Kasumi-1 (cell line): ENCODE results near the gene MED12L.
A peak's percentile ranks its signal among the peaks of the same experiment; 100 is the strongest.

Experiments
- DNase-seq, 2 experiments: peaks; one replicate each; lab custom pipeline; 2025; lab: John Stamatoyannopoulos, UW

MED12L gene

DNA sequence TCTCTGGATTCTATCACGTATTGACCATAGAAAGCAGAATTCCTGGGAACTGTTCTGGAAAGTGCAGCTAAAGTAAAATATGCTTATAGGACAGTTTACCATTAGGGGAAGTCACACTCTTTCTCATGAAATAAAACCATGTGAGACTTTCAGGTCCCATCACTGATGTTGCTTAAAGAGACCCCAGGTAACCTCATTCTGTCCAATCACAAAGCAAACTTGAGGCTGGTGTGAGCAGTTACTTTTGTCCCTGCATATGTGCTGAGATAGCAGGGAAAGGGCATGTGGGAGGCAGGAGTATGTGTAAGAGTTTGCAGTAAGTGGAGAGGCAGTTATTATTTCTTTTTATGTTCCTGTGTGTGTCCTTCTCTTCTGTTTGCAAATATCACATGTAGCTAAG is 215.1 kb downstream of the MED12L start:
- no peak for DNase-seq

DNA sequence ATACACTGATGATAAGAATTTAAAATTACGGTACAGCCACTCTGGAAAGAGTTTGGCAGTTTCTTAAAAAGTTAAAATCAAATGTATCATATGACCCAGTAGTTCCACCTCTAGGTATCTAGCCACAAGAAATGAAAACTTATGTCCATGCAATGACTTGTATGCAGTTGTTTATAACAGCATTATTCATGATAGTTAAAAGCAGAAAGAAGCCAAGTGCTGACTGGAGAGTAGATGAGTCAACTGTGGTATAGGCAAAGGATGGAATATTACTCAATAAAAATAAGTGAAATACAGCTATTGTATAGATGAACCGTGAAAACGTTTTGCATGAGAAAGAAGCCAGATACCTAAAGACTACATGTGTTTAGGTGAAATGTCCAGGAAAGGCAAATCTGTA is 216.3 kb downstream of the MED12L start:
- DNase-seq, result no peak

DNA sequence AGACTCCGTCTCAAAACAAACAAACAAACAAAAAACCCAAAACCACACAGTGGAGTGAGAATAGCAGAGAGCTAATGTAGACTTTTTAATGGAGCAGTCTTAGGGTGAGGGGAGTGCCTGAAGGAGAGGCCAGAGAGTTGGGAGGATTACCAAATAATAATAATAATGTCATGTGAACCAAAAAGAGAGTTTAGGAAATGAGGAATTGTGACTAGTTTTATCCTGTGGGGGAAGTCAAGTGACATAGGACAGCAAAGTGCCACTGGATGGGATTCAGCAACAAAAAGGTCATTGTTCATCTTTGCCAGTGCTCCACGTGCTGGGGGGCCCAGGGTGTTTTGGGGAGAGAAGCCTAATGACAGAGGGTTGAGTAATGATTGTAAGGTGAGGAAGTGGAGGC is 218.3 kb downstream of the MED12L start:
- DNase-seq, result no peak

DNA sequence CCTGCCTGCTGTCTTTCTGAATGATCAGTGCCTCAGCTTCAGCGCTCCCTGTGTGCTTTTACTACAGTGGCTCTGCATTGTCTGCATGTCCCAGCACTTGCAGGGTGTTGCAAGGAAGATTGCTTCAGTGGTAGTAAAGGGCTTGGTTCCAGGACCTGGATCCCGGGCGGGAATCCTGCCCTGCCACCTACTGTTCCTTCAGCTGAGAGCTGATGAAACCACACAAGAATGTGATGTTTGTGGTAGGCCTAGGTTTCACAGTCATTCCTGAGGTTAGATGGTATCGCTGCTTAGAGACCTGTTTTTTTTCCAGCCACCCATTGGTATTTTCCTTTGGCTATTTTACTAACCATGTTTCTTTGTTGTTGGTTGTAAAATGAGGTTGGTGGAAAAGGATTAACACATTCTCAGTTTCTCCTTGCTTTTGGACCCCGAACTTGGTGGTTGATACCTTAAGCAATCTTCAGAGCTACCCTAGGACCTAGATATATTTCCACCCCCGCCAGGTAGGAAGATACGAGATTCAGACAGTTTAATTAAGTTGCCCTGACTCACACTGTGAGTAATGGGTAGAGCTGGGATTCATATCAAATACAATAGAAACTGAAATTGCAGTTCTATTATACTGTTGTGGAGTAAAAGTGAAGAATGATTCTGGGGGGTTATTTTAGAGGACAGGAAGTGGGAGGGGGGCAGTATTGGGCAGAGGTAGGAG is 219.8 kb downstream of the MED12L start:
- no peak for DNase-seq

DNA sequence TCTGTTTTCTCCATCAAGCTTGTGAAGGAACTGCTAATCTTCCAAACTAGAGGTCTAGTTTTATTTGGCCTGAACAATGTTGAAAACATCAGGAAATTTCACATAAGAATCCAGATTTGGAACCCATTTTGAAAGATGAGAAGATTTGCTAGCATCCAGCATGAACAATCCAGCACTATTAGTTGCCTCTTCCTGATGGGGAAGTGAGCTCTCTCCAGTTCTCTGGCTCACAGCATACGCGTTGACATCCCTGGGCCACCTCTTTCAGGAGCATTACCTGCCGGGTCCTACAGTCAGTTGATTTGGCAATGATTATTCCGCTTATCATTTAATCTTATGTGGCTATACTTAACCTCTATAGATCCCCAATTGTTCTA is 220.3 kb downstream of the MED12L start:
- no peak for DNase-seq

DNA sequence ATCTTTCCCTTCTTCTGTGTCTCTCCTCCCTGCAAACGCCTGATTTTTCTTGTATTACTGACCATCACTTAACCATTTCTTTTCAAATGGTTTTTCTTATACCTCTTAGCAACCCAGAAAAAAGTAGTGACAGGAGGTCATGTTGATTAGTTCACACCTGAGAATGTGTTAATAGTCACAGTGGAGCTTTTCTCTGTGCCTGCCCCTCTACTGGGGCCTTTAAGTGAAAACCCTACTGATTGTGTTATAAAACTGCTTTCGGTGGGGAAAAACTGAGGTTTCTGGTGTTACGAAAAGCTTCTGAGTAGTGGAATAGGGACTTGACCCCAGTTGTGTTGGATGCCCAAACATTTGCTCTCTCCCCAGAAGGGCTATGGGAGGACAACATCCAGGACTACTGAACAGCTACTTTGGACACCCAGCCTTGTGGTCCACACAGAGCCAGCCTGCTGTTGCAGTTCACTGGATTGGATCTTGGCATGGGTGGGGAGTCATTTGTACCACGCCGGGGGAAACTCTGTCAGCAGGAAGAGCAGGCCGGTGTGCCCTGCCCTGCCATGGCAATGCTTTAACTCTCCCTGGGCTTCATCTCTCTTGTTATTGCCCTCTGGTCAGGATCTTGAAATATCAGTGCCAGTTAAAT is 220.8 kb downstream of the MED12L start:
- no peak for DNase-seq

DNA sequence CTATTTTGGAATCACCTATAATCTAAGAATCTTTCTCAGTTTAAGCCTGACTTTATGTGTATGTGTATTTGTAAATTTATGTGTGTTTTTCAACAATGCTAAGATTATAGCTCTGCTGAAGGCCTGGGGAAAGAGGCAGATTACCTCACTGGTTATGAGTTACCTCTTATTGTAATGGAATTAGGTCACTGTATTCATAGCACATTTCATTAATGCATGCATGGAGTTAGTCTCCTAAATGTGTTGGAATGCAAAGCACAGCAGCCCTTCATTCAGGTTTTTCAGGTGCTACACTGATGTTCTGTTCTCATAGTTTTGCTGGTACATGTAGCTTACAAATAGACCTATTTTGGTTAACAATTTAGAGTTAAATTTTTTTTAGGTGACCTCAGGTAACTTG is 221.7 kb downstream of the MED12L start:
- DNase-seq, result no peak

DNA sequence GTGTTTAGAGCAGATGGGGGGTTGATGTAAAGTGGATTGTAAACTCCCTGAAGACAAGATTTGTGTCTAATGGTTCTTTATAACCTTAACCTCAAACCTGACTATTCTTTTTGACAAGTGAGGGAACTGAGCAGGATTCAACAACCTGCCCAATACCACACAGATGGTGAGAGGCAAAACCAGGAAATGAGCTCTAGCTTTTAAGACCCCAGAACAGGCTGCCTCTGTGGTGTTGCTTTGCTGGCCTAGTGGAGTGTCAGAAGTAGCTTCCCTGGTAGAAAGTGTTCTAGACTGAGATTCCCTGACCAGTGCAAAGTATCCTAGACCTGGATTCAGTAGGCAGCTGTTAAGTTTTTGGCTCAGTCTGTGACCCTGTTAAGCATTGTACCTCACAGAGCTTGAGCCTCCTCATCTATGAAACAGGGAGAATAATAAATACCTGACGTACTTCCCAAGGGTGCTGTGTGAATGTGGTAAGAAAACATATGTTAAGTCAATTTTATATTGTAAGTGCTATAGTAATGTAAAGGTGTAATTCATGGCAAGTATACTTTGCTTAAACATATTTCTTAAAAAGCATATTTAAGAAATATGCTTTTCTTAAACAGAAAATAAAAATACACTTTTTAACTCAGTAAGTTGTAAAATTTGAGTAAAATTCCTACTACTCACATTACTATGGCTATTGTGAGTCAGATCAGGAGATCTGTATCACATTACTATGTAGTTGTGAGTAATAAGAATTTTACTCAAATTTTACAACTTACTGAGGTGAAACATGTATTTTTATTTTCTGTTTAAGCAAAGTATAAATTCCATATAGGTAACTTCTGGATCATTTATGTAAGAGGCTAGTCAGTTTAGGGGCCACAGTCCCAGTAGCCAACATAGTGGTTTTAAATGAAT is 222.4 kb downstream of the MED12L start:
- no peak for DNase-seq

DNA sequence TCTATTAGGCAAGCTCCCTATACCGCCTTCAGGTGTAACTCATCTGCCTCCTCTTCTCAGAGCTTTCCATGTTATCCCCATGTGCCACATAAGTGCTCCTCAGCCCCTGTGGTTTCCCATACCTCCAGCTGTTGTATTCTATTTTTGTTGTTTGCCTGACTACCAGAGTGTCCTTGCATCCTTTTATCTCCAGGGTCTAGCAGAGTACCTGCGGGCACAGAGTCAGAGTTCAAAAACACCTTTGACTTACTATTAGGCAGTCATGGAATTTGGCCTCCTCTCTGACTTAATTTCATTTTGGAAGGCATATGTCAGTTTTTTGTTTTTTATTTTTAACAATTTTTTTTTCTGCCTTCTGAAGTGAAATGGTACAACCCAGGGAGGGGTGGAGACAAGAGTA is 224.1 kb downstream of the MED12L start:
- DNase-seq, result no peak

DNA sequence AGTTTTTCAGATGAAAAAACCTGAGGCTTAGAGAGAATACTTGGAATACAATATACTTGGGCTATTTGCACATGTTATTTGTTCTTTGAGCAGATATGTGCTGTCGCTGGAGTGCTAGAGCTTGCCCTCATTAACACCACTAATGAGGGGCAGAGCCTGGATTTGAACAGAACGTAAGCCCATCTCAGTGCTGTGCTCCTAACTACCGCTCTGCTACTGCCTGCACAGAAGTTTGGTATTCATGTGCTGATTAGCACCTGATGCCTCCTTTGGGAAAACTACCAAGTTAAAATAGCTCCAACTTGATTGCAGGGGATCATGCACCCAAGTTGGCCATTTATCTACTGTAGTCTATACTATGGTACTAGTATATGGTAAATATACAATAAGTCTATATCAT is 227.5 kb downstream of the MED12L start:
- no peak for DNase-seq

DNA sequence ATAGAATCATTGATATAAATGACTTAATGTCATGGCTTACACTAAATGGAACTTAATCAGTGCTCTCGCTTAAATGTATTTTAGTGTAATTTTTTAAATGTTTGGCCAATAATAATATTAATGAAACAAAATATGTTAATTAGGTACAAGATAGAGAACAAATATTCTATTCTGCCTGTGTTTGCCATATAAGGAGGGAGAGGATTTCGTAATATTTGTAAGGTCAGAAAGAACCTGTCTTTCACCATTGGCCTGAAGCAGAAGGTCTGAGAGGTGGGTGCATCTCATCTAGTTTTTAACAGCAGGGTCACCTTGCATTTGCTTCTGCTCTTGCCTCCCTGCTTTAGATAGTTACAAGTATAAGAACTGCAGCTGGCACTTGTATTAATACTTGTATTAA is 228.7 kb downstream of the MED12L start:
- DNase-seq, result no peak

DNA sequence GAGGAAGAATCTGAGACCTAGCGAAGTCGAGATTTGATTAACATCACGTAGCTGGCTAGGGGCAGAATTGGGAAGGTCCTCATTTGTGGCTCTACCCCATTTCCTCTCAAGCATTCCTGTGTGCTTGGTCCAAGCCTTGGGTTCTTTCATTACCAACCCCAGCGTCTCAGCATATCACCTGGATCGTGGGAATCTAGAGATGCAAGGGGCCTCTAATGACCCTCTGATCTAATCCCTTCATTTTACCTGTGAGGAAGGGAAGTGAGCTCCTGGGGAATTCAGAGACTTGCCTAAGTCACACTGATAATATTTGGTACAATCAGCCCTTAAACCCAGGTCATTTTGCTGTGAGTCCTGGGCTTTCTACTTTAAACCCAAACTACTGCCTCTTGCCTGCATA is 229.1 kb downstream of the MED12L start:
- DNase-seq, result no peak

DNA sequence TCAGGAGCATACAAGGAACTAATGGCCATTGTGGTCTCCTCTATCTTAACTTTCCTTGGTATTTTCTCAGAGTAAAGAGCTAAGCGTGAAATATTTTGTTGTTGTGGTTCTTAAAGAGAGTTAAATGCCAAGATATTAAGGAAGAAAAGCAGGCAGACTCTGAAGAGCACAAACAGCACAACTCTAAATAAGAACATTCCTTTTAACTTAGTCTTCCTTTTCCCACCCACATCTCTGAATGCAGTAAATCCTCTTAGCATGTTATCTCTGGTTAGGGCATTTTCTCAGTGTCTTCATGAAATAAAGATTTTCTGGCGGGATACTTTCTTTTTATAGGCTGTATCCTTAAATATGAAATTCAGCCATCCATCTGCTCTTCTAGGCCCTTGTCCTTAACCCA is 229.7 kb downstream of the MED12L start:
- DNase-seq, result no peak

DNA sequence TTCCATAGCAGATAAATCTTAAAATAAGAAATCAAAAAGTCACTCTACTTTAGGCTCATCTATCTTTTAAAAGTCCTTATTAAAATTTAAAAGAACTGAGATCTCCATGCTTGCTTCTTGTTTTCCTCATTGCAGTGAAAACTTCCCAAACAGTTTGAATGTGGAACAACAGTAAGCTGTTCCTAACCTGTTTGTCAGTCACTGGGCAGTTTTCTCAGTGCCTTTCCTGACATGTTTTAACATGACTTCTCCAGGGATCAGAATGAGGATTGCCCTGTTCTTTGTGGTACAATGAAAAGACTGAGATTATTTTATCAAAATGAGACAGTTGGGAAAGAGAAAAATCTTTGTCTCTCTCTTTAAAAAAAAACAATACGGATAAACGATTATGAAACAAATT is 230.4 kb downstream of the MED12L start:
- DNase-seq, result no peak

DNA sequence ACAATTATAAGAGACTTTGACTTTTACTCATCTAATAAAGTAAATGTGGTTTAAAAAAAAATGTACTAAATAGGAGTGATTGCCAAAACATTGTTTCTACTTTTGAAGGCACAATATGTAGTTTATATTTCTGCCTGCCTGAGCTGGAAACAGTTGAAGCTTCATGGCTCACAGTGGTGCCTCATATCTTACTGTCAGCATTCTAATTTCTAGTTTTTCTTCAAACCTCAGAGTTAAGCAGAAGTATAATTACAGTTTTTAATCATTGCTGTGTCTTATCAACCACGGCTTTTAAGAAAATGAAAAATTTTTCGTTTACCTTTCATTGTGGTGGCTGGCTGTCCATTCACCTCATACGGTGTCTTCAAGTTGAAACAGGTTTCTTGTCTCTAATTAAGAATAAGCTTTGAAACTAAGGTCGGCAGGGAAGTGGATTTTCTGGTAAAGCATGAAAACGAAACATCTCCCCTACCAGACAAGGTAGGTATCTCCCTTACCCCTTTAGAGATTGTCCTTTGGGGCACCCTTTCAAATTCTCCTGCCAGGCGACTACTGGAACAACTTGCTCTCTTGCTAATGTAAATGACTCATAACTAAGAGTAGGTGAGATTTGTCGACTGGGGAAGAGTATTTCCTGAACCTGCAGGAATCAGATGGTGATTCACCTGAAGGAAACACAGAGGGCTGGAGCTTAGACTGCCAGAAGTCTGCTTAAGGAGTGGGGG is 231.0 kb downstream of the MED12L start, which contains the start of gene GPR87:
TSS of gene GPR87 (minus strand) at position 554 of the 725 bp plus-strand sequence. CDS start 16,720 bp downstream, outside the sequence.
- DNase-seq, result no peak

DNA sequence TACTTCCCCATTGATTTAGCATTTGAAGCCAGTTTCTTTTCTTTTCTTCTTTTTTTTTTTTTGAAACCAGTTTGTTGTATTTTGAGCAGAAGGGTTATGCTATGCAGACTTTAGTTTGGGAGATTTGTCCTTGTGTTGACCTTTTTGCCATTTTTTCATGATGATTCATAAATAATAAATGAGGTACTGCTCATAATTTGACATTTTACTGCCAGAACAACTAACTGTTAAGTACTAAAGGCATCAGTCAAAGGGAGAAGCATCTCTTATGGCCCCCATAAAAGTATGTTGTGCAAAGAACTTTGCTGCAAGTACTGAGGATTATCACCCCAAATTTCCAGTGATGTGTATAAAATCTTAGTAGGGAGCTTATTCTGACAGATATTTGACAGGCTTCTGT is 232.8 kb downstream of the MED12L start:
- no peak for DNase-seq

DNA sequence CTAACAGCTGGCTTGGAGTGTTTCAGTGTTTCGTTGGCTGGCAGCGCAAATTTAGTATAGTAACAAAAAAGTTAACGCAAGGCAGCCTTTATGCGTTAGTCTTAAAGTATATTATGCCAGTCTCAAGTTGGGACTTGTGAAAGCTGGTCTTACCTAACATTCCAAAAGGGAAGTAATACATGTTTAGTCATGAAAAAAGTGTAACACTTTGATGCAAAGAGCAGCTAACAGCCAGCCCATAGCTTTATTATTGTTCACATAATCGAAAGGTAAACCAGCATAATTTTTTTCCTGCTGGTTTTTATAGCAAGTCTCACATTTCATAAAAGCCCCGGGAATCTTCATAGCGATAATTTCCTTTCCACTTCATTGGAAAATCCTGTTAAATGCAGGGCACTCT is 233.5 kb downstream of the MED12L start:
- no peak for DNase-seq

DNA sequence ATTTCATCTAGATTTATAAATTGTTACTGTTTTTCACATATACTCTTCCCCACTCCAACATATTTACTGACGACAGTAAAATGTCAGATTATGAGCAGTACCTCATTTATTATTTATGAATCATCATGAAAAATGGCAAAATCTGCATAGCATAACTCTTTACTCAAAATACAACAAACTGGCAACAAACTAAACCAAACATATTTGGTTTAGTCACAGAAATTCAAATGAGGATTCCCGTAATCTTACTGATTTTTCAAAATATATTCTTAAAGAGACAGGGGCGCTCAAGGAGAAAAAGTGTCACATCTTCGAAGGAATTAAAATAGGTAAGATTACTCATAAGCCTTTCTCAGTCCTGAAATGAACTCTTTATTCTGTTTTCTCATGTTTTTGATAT is 234.2 kb downstream of the MED12L start:
- DNase-seq, result no peak

DNA sequence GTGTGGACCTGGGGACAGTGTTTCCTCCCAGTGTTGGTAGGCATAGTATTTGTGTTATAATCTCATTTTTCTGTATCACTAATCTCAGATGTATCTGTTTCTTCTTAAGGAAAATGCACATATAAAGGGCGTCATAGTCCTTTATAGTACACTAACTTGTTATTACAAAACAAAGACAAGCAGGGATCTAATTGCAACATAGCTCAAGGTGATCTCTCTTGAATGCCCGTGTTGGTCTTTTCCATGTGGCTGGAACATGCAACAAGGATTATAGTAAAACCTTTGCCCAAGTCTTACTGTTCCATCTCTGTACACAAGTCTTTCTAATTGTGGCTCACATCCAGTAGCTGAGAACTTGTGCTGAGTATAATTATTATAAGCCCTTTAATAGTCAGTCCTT is 234.7 kb downstream of the MED12L start:
- DNase-seq, result no peak

DNA sequence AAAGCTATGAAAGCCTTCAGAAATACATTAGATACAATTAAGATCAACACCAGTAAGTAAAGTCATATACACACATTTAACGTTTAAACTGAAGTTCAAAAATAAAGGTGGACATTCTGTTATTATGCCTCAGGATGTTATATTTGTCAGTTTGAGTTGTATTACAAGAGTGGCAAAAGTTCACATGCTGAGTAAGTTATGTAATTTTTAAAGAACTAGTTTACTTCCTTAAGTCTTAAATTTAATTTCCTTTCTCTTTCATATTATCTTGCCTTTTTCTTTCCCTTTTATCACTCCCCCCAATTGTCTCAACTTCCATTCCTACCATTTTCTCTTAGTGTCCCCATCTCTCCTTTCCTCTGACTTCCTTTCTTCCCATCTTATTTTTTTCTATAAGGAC is 236.1 kb downstream of the MED12L start:
- DNase-seq, result no peak

DNA sequence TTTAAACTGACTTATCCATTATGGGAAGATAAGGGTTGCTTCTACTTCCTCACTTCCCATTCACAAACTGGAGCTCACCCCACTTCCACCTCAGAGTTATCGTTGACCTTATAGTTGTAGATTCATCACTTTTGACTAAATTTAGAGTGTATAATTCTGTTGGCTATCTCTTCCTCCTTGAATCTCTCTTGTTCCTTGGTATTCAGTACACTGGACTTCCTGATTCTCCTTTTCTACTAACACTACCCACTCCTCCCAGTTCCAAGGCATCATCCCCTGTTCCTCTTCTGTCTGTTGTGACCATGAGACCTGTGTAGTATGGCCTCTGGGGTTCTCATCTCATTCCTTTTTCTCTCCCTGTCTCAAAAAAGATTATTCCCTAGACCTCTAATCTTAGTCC is 237.0 kb downstream of the MED12L start:
- DNase-seq, result no peak

DNA sequence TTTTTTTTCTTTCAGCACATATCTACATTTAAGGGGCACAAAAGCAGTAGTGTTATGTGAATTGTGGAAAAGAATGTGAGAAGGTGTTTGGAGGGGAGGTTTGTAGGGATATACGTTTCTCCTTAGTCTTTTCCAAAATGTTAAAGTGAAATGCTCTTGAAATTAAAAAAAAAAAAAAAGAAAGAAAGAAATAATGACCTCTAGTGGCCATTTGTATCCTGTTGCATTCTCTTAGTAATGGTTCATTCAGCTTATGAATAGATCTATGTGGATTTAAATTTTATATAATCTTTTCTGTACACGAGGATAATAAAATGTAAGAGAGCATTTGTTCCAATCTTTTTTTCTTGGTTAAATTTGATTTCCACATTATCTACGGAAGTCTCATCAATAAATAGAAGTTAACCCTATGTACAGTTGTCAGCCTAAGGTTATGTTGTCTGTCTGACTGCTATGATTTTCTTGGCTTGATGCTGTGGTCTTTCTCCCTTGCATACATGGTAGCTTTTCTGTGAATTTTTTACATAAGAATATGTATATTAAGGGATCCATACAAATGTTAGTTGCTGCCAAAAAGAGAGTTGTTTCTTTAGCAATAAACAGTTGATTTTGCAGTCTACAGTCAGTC is 242.2 kb downstream of the MED12L start:
- DNase-seq, result peak; percentile 43 to 71
